ENCODE results near the gene HTATIP2. TPM values are rescaled to one million over a fixed set of nuclear protein-coding genes. Genes with fewer than 3 reads are reported as not detected.

The HTATIP2 gene
- total and polyA plus RNA-seq, 9 of the 15 experiments (the other 6 are each of a cell fraction or from before 2014, with no cell fraction given) = 48.3 to 90.9 (median 64.4) TPM

DNA sequence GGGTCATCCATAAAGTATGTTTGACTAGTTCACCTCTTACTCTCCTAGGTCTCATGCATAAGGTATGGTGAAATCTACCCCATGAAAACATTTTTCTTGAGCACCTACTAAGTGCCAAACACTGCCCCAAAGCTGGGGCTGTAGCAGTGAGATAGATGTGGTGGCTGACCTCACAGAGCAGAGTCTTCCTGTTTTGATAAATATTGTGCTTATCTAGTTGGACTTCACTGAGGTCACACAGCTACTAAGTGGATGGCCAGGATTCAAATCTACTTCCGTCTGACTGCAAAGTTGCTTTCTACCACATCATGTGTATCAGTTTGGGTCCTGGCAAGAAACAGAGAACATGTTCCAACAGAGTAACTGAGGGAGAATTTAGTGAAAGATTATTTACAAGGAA is 6.4 kb upstream of the HTATIP2 start (continued):
- TF ChIP-seq MEIS2 (IDR thresholded peaks at IDR 0.05; ENCODE audit: partially characterized antibody) = no peak
- no peak for TF ChIP-seq ZNF324 (CRISPR knock-in tag; IDR thresholded peaks at IDR 0.05)

DNA sequence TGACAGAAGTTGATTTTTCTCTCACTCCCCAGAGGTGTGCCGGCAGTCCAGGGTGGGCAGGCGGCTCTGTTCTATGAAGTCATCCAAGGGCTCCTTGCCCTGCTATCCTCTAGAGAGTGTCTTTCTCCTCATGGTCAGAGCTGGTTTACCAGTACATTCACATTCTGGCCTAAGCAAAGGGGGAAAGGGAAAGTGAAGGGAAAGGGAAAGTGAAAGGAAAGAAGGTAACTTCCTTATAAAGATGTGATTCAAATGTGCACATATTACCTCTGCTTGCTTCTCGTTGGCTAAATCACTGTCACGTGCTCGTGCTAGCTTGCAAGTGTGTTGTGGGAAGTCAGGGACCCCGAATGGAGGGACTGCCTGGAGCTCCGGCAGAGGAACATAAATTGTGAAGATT is 2.9 kb upstream of the HTATIP2 start:
- Histone ChIP-seq H3K9ac (ENCODE audit: insufficient read depth in 1 of 2, low read depth in 2 of 2, low read length in 2 of 2) (no peak overlapping the region), H3K4me1 (replicated peaks in 1 of 2; ENCODE audit: control insufficient read depth in 2 of 2, insufficient read depth in 2 of 2, low read length in 2 of 2) (peaks cover 15 to 52% of the 10 kb centered on the region in 2 experiments), H3K79me2 (ENCODE audit: control insufficient read depth, insufficient read depth, low read length) (peaks cover 16% of the 10 kb centered on the region), H3K27me3 (ENCODE audit: control insufficient read depth in 2 of 2, insufficient read depth in 2 of 2, low read length in 2 of 2) (no peaks in the 10 kb centered on the region), H3K9me1 (ENCODE audit: control insufficient read depth, insufficient read depth, low read length) (no peaks in the 10 kb centered on the region), H3K27ac (ENCODE audit: extremely low read depth, low read depth, low read length) (0 out of 3 replicates have a peak overlapping the region, but pooled peaks have one; percentile 48), H2AFZ (ENCODE audit: low read depth, low read length) (peak overlapping the region; percentile 89), H3K9me3 (replicated peaks; ENCODE audit: control insufficient read depth, insufficient read depth, low read depth, low read length) (no peaks in the 10 kb centered on the region), H3K4me3 (no peak overlapping the region), H3K4me2 (ENCODE audit: insufficient read depth, low read length) (peak overlapping the region; percentile 64), H3K36me3 (ENCODE audit: control insufficient read depth, insufficient read depth, low read length) (no peaks in the 10 kb centered on the region; the same call in 2 of the 3 replicates), H4K20me1 (replicated peaks; ENCODE audit: control insufficient read depth, insufficient read depth, low read length) (no peaks in the 10 kb centered on the region)
- intact Hi-C loops (cut with micrococcal nuclease) (no loop called here), in situ Hi-C loops (cut with MboI) (no loop called here)
- no peak for DNase-seq (ENCODE audit: extremely low read depth in 1 of 4, low spot score in 3 of 4)
- no peak for FAIRE-seq
- ATAC-seq = no peak
- no TSS peak for BruUV-seq (replicated peaks)
- 52% methylated on average over 7 of the region's 7 CpGs for WGBS (ENCODE audit: insufficient coverage, low coverage, missing lambda C conversion rate)
- CTCF ChIA-PET (ENCODE audit: low intra/inter-chr PET ratio) = no interaction called here
- POLR2A ChIA-PET = interaction anchor here (0.8 kb wide), 1 partner anchor 13 kb away, joined by 3 read pairs; no protein-coding TSS in a partner anchor
- TF ChIP-seq NR3C1 (CRISPR knock-in tag; IDR thresholded peaks at IDR 0.05) (no peak), XRCC4 (IDR thresholded peaks at IDR 0.05; ENCODE audit: extremely low read depth, insufficient read depth, insufficient read length) (no peak), ZNF780A (CRISPR knock-in tag; IDR thresholded peaks at IDR 0.05) (no peak), MTA2 (IDR thresholded peaks at IDR 0.05; ENCODE audit: low read depth) (no peak), BHLHE40 (IDR thresholded peaks at IDR 0.05; ENCODE audit: low read length) (no peak)
- TF ChIP-seq, protein P1, sequence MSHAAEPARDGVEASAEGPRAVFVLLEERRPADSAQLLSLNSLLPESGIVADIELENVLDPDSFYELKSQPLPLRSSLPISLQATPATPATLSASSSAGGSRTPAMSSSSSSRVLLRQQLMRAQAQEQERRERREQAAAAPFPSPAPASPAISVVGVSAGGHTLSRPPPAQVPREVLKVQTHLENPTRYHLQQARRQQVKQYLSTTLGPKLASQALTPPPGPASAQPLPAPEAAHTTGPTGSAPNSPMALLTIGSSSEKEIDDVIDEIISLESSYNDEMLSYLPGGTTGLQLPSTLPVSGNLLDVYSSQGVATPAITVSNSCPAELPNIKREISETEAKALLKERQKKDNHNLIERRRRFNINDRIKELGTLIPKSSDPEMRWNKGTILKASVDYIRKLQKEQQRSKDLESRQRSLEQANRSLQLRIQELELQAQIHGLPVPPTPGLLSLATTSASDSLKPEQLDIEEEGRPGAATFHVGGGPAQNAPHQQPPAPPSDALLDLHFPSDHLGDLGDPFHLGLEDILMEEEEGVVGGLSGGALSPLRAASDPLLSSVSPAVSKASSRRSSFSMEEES (CRISPR knock-in tag; IDR thresholded peaks at IDR 0.05) = peak; percentile 65
- TF ChIP-seq, protein P2, sequence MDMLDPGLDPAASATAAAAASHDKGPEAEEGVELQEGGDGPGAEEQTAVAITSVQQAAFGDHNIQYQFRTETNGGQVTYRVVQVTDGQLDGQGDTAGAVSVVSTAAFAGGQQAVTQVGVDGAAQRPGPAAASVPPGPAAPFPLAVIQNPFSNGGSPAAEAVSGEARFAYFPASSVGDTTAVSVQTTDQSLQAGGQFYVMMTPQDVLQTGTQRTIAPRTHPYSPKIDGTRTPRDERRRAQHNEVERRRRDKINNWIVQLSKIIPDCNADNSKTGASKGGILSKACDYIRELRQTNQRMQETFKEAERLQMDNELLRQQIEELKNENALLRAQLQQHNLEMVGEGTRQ (CRISPR knock-in tag; IDR thresholded peaks at IDR 0.05) = peak; percentile 80

Measured in K562 (cell line).